PFSK-1 (cell line): ENCODE data around the gene ACOT4. TPM values are rescaled to one million over a fixed set of nuclear protein-coding genes. Genes with fewer than 3 reads are reported as not detected.

ENCODE experiments used
- FOXP2 ChIP-seq: optimal IDR thresholded peaks from 2 replicates; pipeline ENCODE3; 2011; ENCODE audit warnings: borderline replicate concordance, control low read depth, inconsistent platforms; ENCODE audit not compliant: insufficient read depth; ENCODE audit errors: extremely low read length, extremely low read depth
- POLR2AphosphoS5 ChIP-seq: IDR thresholded peaks from 2 replicates; pipeline ENCODE4 v1.6.1; 2012; ENCODE audit warnings: low read depth, mild to moderate bottlenecking, control low read depth, low read length, moderate library complexity
- SIN3A ChIP-seq: IDR thresholded peaks from 2 replicates; pipeline ENCODE4 v1.6.1; 2012; ENCODE audit warnings: mild to moderate bottlenecking, low read length, moderate library complexity, borderline replicate concordance; ENCODE audit not compliant: insufficient read depth
- TAF1 ChIP-seq: IDR thresholded peaks from 2 replicates; pipeline ENCODE4 v1.6.1; 2012; ENCODE audit warnings: low read length, control low read depth, borderline replicate concordance; ENCODE audit not compliant: insufficient read depth
- polyA plus RNA-seq: library from polyadenylated mRNA; unstranded; fragments of >200 nt; gene quantifications from one replicate; pipeline ENCODE4 v1.2.1, GENCODE V29; 2012; ENCODE audit warnings: low read depth, missing spikeins; ENCODE audit not compliant: insufficient read length
- TF ChIP-seq, protein P1 (sequence below), 2 experiments: IDR thresholded peaks; 2 replicates each; pipeline versions ENCODE4 v1.6.1 to v1.8.0; 2011 to 2012; ENCODE audit warnings: low read depth in 2 of 2, low read length in 2 of 2, control low read depth in 1 of 2, inconsistent platforms in 1 of 2, mild to moderate bottlenecking in 1 of 2, moderate library complexity in 1 of 2; ENCODE audit not compliant: insufficient read depth in 1 of 2

The ACOT4 gene
- polyA plus RNA-seq: not detected

DNA sequence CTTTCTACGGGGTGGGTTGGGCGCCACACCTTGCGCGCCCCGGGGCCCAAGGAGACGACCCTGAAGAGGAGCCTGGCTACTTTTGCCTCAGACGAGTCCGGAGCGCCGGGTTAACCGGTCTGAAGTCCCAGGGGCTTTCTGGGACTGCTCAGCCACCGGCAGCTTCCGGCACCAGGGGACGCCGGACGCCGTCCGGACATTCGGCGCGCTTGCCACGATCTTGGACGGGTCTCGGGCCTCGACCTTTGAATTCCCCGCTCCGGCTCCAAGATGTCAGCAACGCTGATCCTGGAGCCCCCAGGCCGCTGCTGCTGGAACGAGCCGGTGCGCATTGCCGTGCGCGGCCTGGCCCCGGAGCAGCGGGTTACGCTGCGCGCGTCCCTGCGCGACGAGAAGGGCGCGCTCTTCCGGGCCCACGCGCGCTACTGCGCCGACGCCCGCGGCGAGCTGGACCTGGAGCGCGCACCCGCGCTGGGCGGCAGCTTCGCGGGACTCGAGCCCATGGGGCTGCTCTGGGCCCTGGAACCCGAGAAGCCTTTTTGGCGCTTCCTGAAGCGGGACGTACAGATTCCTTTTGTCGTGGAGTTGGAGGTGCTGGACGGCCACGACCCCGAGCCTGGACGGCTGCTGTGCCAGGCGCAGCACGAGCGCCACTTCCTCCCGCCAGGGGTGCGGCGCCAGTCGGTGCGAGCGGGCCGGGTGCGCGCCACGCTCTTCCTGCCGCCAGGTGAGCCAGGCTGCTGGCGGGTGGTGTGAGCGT lies at the start of gene ACOT4:
Gene ACOT4, plus strand, starts transcription at position 184 of the 760 bp plus-strand sequence. Its CDS starts 87 bp downstream, at position 271.
- TF ChIP-seq FOXP2 (no peak), POLR2AphosphoS5 (no peak), SIN3A (no peak), TAF1 (no peak)
- TF ChIP-seq, protein P1, sequence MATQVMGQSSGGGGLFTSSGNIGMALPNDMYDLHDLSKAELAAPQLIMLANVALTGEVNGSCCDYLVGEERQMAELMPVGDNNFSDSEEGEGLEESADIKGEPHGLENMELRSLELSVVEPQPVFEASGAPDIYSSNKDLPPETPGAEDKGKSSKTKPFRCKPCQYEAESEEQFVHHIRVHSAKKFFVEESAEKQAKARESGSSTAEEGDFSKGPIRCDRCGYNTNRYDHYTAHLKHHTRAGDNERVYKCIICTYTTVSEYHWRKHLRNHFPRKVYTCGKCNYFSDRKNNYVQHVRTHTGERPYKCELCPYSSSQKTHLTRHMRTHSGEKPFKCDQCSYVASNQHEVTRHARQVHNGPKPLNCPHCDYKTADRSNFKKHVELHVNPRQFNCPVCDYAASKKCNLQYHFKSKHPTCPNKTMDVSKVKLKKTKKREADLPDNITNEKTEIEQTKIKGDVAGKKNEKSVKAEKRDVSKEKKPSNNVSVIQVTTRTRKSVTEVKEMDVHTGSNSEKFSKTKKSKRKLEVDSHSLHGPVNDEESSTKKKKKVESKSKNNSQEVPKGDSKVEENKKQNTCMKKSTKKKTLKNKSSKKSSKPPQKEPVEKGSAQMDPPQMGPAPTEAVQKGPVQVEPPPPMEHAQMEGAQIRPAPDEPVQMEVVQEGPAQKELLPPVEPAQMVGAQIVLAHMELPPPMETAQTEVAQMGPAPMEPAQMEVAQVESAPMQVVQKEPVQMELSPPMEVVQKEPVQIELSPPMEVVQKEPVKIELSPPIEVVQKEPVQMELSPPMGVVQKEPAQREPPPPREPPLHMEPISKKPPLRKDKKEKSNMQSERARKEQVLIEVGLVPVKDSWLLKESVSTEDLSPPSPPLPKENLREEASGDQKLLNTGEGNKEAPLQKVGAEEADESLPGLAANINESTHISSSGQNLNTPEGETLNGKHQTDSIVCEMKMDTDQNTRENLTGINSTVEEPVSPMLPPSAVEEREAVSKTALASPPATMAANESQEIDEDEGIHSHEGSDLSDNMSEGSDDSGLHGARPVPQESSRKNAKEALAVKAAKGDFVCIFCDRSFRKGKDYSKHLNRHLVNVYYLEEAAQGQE (IDR thresholded peaks at IDR 0.05; ENCODE audit: insufficient read depth in 1 of 2, low read depth in 2 of 2, low read length in 2 of 2): no peak

- TF ChIP-seq SIN3A (no peak), FOXP2 (no peak), TAF1 (no peak), POLR2AphosphoS5 (no peak)
- TF ChIP-seq, protein P1 (IDR thresholded peaks at IDR 0.05; ENCODE audit: insufficient read depth in 1 of 2, low read depth in 2 of 2, low read length in 2 of 2): no peak
Observed at GRCh38 chr14:73553845-73554244, 37.8 kb upstream of the ACOT4 start.

DNA sequence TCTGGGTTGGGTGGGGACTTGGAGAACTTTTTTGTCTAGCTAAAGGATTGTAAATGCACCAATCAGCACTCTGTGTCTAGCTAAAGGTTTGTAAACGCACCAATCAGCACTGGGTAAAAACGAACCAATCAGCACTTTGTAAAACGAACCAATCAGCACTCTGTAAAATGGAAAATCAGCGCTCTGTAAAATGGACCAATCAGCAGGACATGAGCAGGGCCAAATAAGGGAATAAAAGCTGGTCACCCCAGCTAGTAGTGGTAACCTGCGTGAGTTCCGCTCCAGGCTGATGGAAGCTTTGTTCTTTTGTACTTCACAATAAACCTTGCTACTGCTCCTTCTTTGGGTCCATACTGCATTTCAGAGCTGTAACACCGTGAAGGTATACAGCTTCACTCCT lies 24.3 kb upstream of the ACOT4 start:
- no peak for TF ChIP-seq FOXP2
- TF ChIP-seq, protein P1 (IDR thresholded peaks at IDR 0.05; ENCODE audit: insufficient read depth in 1 of 2, low read depth in 2 of 2, low read length in 2 of 2): no peak
- no peak for TF ChIP-seq TAF1
- no peak for TF ChIP-seq SIN3A
- TF ChIP-seq POLR2AphosphoS5: no peak

- TF ChIP-seq POLR2AphosphoS5 (no peak), TAF1 (no peak), SIN3A (no peak), FOXP2 (no peak)
- TF ChIP-seq, protein P1 (IDR thresholded peaks at IDR 0.05; ENCODE audit: insufficient read depth in 1 of 2, low read depth in 2 of 2, low read length in 2 of 2): no peak
Observed at GRCh38 chr14:73567951-73568885, 23.5 kb upstream of the ACOT4 start.
